ENCODE measurements around the gene SNX9.
"Not testable (repeated sequence)": the region's sequence is repeated elsewhere in the genome, so short reads cannot be mapped to it uniquely, and the experiment has no call there.

SNX9 gene

GRCh38 chr6:157959451-157960227 lies 136.6 kb downstream of the SNX9 start:
- no peak for DNase-seq

- no peak for DNase-seq
Measured at GRCh38 chr6:157961153-157961831, 138.2 kb downstream of the SNX9 start.

GRCh38 chr6:157961832-157962575 lies 139.0 kb downstream of the SNX9 start:
- DNase-seq = no peak

- DNase-seq = no peak
Measured at GRCh38 chr6:157962601-157963302, 139.7 kb downstream of the SNX9 start.

- no peak for DNase-seq
Measured at GRCh38 chr6:157964100-157964499, 141.1 kb downstream of the SNX9 start.

GRCh38 chr6:157965387-157965786 lies 142.3 kb downstream of the SNX9 start:
- DNase-seq = no peak

GRCh38 chr6:157966589-157966977 lies 143.5 kb downstream of the SNX9 start:
- DNase-seq = no peak

GRCh38 chr6:157967020-157967419 lies 144.0 kb downstream of the SNX9 start:
- peak; percentile 52 for DNase-seq

- no peak for DNase-seq
Measured at GRCh38 chr6:157967486-157967885, 144.4 kb downstream of the SNX9 start.

- not testable (repeated sequence) for DNase-seq
Measured at GRCh38 chr6:157972177-157972576, 149.1 kb downstream of the SNX9 start.

GRCh38 chr6:157974341-157974894 lies 151.4 kb downstream of the SNX9 start:
- no peak for DNase-seq

- DNase-seq = no peak
Measured at GRCh38 chr6:157974967-157975366, 151.9 kb downstream of the SNX9 start.

GRCh38 chr6:157975456-157975855 lies 152.4 kb downstream of the SNX9 start:
- no peak for DNase-seq

- DNase-seq = no peak
Measured at GRCh38 chr6:157976345-157977175, 153.5 kb downstream of the SNX9 start.

GRCh38 chr6:157977176-157977804 lies 154.2 kb downstream of the SNX9 start:
- no peak for DNase-seq

GRCh38 chr6:157978021-157978783 lies 155.2 kb downstream of the SNX9 start:
- DNase-seq = no peak

- DNase-seq = no peak
Measured at GRCh38 chr6:157980288-157981131, 157.5 kb downstream of the SNX9 start.

GRCh38 chr6:157981132-157981394 lies 158.0 kb downstream of the SNX9 start:
- DNase-seq = no peak

GRCh38 chr6:157981395-157982101 lies 158.5 kb downstream of the SNX9 start, which contains the start of gene SYNJ2:
Gene SYNJ2, plus strand, starts transcription at chr6:157981863. Its CDS starts 99 bp downstream, at chr6:157981962.
- no peak for DNase-seq

Measured in NCI-H1105 (cell line).